ENCODE measurements around the gene STAT5A.

DNA sequence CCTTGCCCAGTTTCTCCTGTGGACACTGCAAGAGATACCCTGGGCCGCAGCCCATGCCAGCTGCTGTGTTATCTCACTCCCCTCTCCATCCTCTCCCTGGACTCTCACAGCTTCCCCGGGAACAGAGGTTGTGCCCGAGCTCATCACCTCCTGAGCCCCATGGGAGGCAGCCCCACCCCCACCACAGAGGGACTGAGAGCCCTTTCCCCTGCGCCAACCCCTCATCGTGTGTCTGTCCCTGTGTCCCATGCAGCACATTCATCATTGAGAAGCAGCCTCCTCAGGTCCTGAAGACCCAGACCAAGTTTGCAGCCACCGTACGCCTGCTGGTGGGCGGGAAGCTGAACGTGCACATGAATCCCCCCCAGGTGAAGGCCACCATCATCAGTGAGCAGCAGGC is 12.7 kb downstream of the STAT5A start:
- TF ChIP-seq, protein P1, sequence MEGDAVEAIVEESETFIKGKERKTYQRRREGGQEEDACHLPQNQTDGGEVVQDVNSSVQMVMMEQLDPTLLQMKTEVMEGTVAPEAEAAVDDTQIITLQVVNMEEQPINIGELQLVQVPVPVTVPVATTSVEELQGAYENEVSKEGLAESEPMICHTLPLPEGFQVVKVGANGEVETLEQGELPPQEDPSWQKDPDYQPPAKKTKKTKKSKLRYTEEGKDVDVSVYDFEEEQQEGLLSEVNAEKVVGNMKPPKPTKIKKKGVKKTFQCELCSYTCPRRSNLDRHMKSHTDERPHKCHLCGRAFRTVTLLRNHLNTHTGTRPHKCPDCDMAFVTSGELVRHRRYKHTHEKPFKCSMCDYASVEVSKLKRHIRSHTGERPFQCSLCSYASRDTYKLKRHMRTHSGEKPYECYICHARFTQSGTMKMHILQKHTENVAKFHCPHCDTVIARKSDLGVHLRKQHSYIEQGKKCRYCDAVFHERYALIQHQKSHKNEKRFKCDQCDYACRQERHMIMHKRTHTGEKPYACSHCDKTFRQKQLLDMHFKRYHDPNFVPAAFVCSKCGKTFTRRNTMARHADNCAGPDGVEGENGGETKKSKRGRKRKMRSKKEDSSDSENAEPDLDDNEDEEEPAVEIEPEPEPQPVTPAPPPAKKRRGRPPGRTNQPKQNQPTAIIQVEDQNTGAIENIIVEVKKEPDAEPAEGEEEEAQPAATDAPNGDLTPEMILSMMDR (IDR thresholded peaks at IDR 0.05; ENCODE audit: poor library complexity, severe bottlenecking), result no peak
- TF ChIP-seq POLR2AphosphoS5 (IDR thresholded peaks at IDR 0.05) (no peak), EZH2 (IDR thresholded peaks at IDR 0.05; ENCODE audit: borderline replicate concordance, insufficient read depth, low read length, poor library complexity, severe bottlenecking) (no peak), TAF1 (IDR thresholded peaks at IDR 0.05; ENCODE audit: low read depth) (no peak), RAD21 (conservative IDR thresholded peaks at IDR 0.05) (no peak)
- TF ChIP-seq, protein P2, sequence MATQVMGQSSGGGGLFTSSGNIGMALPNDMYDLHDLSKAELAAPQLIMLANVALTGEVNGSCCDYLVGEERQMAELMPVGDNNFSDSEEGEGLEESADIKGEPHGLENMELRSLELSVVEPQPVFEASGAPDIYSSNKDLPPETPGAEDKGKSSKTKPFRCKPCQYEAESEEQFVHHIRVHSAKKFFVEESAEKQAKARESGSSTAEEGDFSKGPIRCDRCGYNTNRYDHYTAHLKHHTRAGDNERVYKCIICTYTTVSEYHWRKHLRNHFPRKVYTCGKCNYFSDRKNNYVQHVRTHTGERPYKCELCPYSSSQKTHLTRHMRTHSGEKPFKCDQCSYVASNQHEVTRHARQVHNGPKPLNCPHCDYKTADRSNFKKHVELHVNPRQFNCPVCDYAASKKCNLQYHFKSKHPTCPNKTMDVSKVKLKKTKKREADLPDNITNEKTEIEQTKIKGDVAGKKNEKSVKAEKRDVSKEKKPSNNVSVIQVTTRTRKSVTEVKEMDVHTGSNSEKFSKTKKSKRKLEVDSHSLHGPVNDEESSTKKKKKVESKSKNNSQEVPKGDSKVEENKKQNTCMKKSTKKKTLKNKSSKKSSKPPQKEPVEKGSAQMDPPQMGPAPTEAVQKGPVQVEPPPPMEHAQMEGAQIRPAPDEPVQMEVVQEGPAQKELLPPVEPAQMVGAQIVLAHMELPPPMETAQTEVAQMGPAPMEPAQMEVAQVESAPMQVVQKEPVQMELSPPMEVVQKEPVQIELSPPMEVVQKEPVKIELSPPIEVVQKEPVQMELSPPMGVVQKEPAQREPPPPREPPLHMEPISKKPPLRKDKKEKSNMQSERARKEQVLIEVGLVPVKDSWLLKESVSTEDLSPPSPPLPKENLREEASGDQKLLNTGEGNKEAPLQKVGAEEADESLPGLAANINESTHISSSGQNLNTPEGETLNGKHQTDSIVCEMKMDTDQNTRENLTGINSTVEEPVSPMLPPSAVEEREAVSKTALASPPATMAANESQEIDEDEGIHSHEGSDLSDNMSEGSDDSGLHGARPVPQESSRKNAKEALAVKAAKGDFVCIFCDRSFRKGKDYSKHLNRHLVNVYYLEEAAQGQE (IDR thresholded peaks at IDR 0.05; ENCODE audit: borderline replicate concordance), result no peak
